GM12801 (cell line): ENCODE measurements around the gene NUBP2.

ENCODE experiments used
- CTCF ChIP-seq: IDR thresholded peaks from one replicate; pipeline ENCODE4 v1.5.1; 2011; ENCODE audit warnings: control low read depth; ENCODE audit not compliant: insufficient read length; ENCODE audit errors: extremely low read depth

NUBP2 gene

GRCh38 chr16:1794908-1795666 lies 12.3 kb downstream of the NUBP2 start:
- no peak for TF ChIP-seq CTCF

DNA sequence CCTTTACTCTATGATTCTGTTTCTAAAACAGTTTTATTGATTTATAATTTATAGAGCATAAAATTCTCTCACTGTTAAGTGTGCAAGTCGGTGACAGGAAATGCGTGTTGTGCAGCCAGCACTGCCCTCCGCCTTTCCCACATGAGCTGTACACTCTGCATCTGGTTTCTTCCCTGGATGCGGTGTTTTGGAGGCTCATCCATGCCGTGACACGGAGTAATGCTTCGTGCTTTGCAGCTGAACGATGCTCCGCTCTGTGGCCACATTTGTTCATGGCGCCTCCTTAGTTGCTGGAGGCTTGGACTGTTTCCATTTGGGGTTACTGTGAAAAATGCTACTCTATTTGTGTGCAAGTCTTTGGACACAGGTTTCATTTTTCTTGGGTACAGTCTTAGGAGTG lies 17.9 kb downstream of the NUBP2 start:
- no peak for TF ChIP-seq CTCF

GRCh38 chr16:1807626-1808025 lies 24.9 kb downstream of the NUBP2 start:
- no peak for TF ChIP-seq CTCF

GRCh38 chr16:1808691-1809090 lies 25.9 kb downstream of the NUBP2 start:
- no peak for TF ChIP-seq CTCF

DNA sequence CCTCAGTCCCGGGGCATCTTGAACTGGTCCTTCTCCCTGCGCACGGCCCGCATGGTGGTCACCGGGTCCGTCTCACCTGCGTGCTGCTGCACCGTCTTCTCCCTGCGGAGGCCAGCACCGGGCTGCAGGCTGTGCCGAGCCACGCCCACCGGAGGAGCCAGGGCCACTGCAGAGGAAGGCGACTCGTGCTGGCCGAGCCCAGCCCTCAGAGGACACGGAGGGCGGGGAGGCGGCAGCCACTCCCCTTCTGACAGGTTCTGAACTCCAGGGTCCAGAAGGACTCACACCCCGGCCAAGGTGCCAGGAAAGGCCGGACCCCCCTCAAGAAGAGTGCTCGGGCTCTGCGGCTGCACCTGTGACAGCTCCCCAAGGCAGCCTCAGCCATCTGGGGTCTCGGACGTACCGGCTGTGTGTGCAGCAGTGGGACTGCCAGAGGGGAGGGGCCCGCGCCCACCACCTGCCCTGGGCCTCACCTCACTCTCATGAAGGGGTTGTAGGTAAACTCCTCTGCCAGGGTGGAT lies 26.6 kb downstream of the NUBP2 start:
- TF ChIP-seq CTCF = no peak

DNA sequence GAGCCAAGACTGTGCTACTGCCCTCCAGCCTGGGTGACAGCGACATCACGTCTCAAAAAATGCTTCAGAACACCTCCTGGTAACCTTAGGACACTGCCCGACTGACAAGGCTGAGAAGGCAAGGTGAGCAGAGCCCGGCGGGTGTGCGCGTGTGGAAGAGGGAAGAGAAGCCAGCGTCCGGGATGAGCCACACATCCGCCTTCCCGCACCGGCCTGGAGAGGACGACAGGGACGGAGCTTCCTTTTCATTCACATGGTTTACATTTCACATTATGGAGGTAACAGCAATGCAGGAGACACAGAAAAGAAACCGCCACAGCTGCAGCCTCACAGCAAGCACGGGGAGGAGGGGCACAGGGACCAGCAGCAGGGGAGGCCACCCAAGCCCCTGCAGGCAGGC lies 27.3 kb downstream of the NUBP2 start:
- no peak for TF ChIP-seq CTCF

DNA sequence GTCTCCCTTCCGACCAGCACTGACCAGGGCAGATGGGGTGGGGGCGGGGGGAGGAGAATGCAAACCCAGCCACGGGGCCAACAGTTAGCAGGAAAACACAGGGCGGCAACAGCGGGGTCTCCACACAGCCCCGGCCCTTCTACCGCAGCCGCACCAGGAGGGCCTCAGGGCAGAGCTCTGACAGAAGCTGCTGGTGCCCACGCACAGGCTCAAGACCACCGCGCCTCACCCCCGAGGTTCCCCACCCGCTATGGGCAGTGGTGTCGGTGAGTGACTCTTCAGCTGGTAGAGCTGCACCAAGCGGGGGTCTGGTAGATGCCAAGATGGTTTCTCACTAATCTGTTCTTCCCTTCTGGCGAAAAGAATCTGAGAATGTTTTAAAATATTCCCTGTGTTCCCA lies 27.8 kb downstream of the NUBP2 start:
- no peak for TF ChIP-seq CTCF
